ENCODE measurements around the gene FAM156A.
"Not testable (repeated sequence)": the region's sequence is repeated elsewhere in the genome, so short reads cannot be mapped to it uniquely, and the experiment has no call there.

Gene FAM156A

GRCh38 chrX:52958961-52959360 lies 643 bp upstream of the FAM156A start:
- not testable (repeated sequence) for H3K27ac ChIP-seq (ENCODE audit: low read depth, low read length); H3K27me3 ChIP-seq (ENCODE audit: insufficient read depth, low read length); H3K4me1 ChIP-seq (ENCODE audit: control insufficient read depth, insufficient read depth, low read length, unreplicated experiment); H3K36me3 ChIP-seq (ENCODE audit: insufficient read depth, low read length); H3K4me3 ChIP-seq (ENCODE audit: low read depth, low read length); H3K79me2 ChIP-seq (ENCODE audit: control insufficient read depth, insufficient read depth, low read length, unreplicated experiment); H2AFZ ChIP-seq (ENCODE audit: low read length, unreplicated experiment)

- H3K4me3 ChIP-seq (ENCODE audit: low read depth, low read length); H3K27me3 ChIP-seq (ENCODE audit: insufficient read depth, low read length); H3K27ac ChIP-seq (ENCODE audit: low read depth, low read length); H2AFZ ChIP-seq (ENCODE audit: low read length, unreplicated experiment); H3K4me1 ChIP-seq (ENCODE audit: control insufficient read depth, insufficient read depth, low read length, unreplicated experiment); H3K79me2 ChIP-seq (ENCODE audit: control insufficient read depth, insufficient read depth, low read length, unreplicated experiment); H3K36me3 ChIP-seq (ENCODE audit: insufficient read depth, low read length): not testable (repeated sequence)
These were observed 8.4 kb downstream of the FAM156A start for GRCh38 chrX:52949884-52950283.

- H3K4me1 ChIP-seq (ENCODE audit: control insufficient read depth, insufficient read depth, low read length, unreplicated experiment); H3K27ac ChIP-seq (ENCODE audit: low read depth, low read length); H3K79me2 ChIP-seq (ENCODE audit: control insufficient read depth, insufficient read depth, low read length, unreplicated experiment); H3K27me3 ChIP-seq (ENCODE audit: insufficient read depth, low read length); H2AFZ ChIP-seq (ENCODE audit: low read length, unreplicated experiment); H3K36me3 ChIP-seq (ENCODE audit: insufficient read depth, low read length); H3K4me3 ChIP-seq (ENCODE audit: low read depth, low read length): not testable (repeated sequence)
These were observed 9.0 kb downstream of the FAM156A start for GRCh38 chrX:52949325-52949724.

GRCh38 chrX:52948265-52948664 lies 10.1 kb downstream of the FAM156A start:
- not testable (repeated sequence) for H3K4me3 ChIP-seq (ENCODE audit: low read depth, low read length); H3K79me2 ChIP-seq (ENCODE audit: control insufficient read depth, insufficient read depth, low read length, unreplicated experiment); H2AFZ ChIP-seq (ENCODE audit: low read length, unreplicated experiment); H3K4me1 ChIP-seq (ENCODE audit: control insufficient read depth, insufficient read depth, low read length, unreplicated experiment); H3K27ac ChIP-seq (ENCODE audit: low read depth, low read length); H3K27me3 ChIP-seq (ENCODE audit: insufficient read depth, low read length); H3K36me3 ChIP-seq (ENCODE audit: insufficient read depth, low read length)

GRCh38 chrX:52947501-52947900 lies 10.8 kb downstream of the FAM156A start:
- not testable (repeated sequence) for H3K4me1 ChIP-seq (ENCODE audit: control insufficient read depth, insufficient read depth, low read length, unreplicated experiment); H3K79me2 ChIP-seq (ENCODE audit: control insufficient read depth, insufficient read depth, low read length, unreplicated experiment)

GRCh38 chrX:52945838-52946494 lies 12.4 kb downstream of the FAM156A start:
- H3K27ac ChIP-seq (ENCODE audit: low read depth, low read length); H3K4me3 ChIP-seq (ENCODE audit: low read depth, low read length); H3K36me3 ChIP-seq (ENCODE audit: insufficient read depth, low read length); H2AFZ ChIP-seq (ENCODE audit: low read length, unreplicated experiment); H3K4me1 ChIP-seq (ENCODE audit: control insufficient read depth, insufficient read depth, low read length, unreplicated experiment); H3K27me3 ChIP-seq (ENCODE audit: insufficient read depth, low read length); H3K79me2 ChIP-seq (ENCODE audit: control insufficient read depth, insufficient read depth, low read length, unreplicated experiment): not testable (repeated sequence)

More at GRCh38 chrX:52947501-52947900, 10.8 kb downstream of the FAM156A start:
- H3K36me3 ChIP-seq (ENCODE audit: insufficient read depth, low read length); H3K27me3 ChIP-seq (ENCODE audit: insufficient read depth, low read length); H3K27ac ChIP-seq (ENCODE audit: low read depth, low read length); H3K4me3 ChIP-seq (ENCODE audit: low read depth, low read length); H2AFZ ChIP-seq (ENCODE audit: low read length, unreplicated experiment): not testable (repeated sequence)

- H3K4me1 ChIP-seq (ENCODE audit: control insufficient read depth, insufficient read depth, low read length, unreplicated experiment); H3K27ac ChIP-seq (ENCODE audit: low read depth, low read length); H3K79me2 ChIP-seq (ENCODE audit: control insufficient read depth, insufficient read depth, low read length, unreplicated experiment); H3K27me3 ChIP-seq (ENCODE audit: insufficient read depth, low read length); H3K4me3 ChIP-seq (ENCODE audit: low read depth, low read length); H2AFZ ChIP-seq (ENCODE audit: low read length, unreplicated experiment); H3K36me3 ChIP-seq (ENCODE audit: insufficient read depth, low read length): not testable (repeated sequence)
These were observed 16.6 kb downstream of the FAM156A start for GRCh38 chrX:52941728-52942127.

GRCh38 chrX:52940704-52941103 lies 17.6 kb downstream of the FAM156A start:
- H3K79me2 ChIP-seq (ENCODE audit: control insufficient read depth, insufficient read depth, low read length, unreplicated experiment) = not testable (repeated sequence)

GRCh38 chrX:52935470-52935784 lies 22.9 kb downstream of the FAM156A start:
- H3K4me1 ChIP-seq (ENCODE audit: control insufficient read depth, insufficient read depth, low read length, unreplicated experiment); H3K27me3 ChIP-seq (ENCODE audit: insufficient read depth, low read length); H3K79me2 ChIP-seq (ENCODE audit: control insufficient read depth, insufficient read depth, low read length, unreplicated experiment); H3K36me3 ChIP-seq (ENCODE audit: insufficient read depth, low read length): not testable (repeated sequence)
- peak overlapping the region; percentile 99 for H3K27ac ChIP-seq (ENCODE audit: low read depth, low read length)
- H3K4me3 ChIP-seq (ENCODE audit: low read depth, low read length) = peak overlapping the region; percentile 89
- H2AFZ ChIP-seq (ENCODE audit: low read length, unreplicated experiment) = peak overlapping the region; percentile 39

More at GRCh38 chrX:52940704-52941103, 17.6 kb downstream of the FAM156A start:
- not testable (repeated sequence) for H2AFZ ChIP-seq (ENCODE audit: low read length, unreplicated experiment); H3K27me3 ChIP-seq (ENCODE audit: insufficient read depth, low read length); H3K4me3 ChIP-seq (ENCODE audit: low read depth, low read length); H3K36me3 ChIP-seq (ENCODE audit: insufficient read depth, low read length); H3K27ac ChIP-seq (ENCODE audit: low read depth, low read length); H3K4me1 ChIP-seq (ENCODE audit: control insufficient read depth, insufficient read depth, low read length, unreplicated experiment)

- Histone ChIP-seq H3K4me1 (ENCODE audit: control insufficient read depth, insufficient read depth, low read length, unreplicated experiment) (peaks cover 4% of the 10 kb centered on the region), H2AFZ (ENCODE audit: low read length, unreplicated experiment) (peak overlapping the region; percentile 39), H3K79me2 (ENCODE audit: control insufficient read depth, insufficient read depth, low read length, unreplicated experiment) (peaks cover 2% of the 10 kb centered on the region), H3K36me3 (ENCODE audit: insufficient read depth, low read length) (no peaks in the 10 kb centered on the region), H3K4me3 (ENCODE audit: low read depth, low read length) (peak overlapping the region; percentile 89), H3K27me3 (ENCODE audit: insufficient read depth, low read length) (no peaks in the 10 kb centered on the region), H3K27ac (ENCODE audit: low read depth, low read length) (peak overlapping the region; percentile 99)
These were observed 23.4 kb downstream of the FAM156A start for GRCh38 chrX:52934704-52935469.

GRCh38 chrX:52933976-52934703 lies 24.2 kb downstream of the FAM156A start:
- Histone ChIP-seq H3K4me3 (ENCODE audit: low read depth, low read length) (peak overlapping the region; percentile 89), H3K4me1 (ENCODE audit: control insufficient read depth, insufficient read depth, low read length, unreplicated experiment) (peaks cover 4% of the 10 kb centered on the region), H3K79me2 (ENCODE audit: control insufficient read depth, insufficient read depth, low read length, unreplicated experiment) (peaks cover 2% of the 10 kb centered on the region), H3K36me3 (ENCODE audit: insufficient read depth, low read length) (no peaks in the 10 kb centered on the region), H3K27me3 (ENCODE audit: insufficient read depth, low read length) (no peaks in the 10 kb centered on the region), H3K27ac (ENCODE audit: low read depth, low read length) (peak overlapping the region; percentile 99), H2AFZ (ENCODE audit: low read length, unreplicated experiment) (peak overlapping the region; percentile 48)
